ENCODE results near the gene RTTN.

Gene RTTN

DNA sequence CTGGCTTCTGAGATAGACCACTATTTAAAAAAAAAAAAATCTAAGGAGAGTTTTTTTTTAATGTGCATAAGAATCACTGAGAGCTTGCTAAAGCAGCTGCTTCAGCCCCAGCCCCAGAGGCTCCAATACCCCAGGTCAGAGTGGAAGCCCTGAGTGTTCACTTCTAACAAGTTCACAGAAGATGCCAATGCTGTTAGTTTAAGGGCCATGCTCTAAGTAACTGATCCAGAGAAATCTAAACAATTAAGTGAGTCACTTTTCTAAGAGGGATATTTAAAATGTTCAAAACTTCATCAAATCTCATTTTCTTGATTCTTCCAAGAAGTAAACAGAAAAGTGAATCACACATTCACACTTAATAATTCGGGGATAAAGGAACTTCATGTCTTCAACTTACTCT lies 131.4 kb downstream of the RTTN start:
- DNase-seq, result no peak

DNA sequence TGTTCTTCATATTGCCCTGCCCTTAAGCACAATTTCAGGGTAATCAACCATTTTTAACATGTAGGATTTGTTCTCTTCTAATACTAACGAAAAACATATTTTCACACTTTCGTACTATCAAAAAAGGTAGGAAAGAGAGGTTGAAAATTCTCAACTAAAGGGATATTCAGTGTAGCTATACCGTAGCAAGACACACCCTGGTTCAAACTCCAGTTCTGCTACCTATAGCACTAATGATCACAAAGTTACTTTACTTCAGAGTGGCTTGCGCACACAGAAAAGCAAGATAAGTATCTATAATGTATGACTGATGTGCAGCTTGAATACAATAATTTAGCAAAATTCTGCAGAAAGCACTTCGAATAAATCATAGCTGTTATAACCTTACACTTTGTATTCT lies 132.1 kb downstream of the RTTN start:
- no peak for DNase-seq

DNA sequence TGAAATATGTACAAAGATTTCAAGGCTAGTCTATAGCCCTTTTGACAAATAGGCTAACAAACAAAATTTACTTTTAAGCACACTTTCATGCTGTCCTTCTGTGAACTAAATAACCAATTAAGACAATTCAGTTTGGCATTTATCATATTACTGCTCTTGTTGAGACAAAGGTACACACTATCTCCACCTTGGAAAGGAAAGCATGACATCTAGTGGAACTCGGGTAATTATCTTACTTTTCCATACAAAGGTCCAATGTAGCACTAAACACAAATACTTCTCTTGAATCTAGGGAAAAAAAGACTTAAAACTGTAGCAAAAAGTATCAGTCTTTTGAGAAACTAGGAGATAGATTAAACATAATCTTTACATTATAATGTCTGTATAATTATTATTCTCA lies 132.8 kb downstream of the RTTN start:
- DNase-seq, result peak; percentile 25

DNA sequence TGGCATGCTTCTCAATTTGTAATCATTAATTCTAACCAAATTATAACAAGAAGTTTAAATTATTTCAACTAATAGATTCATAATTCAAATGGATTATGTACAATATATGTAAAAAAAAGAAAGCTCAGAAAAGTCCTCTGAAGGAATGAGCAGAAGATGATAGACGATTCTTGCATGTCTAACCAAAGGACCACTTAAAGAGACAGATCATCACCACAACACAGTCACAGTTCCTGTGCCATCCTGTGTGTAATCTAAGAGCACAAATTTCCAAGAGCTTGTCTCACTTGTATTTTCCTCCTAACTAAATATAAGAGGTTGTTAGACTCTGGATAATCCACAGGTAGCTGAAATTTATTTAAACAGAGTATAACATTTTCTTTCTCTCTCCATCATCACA lies 135.5 kb downstream of the RTTN start:
- no peak for DNase-seq

DNA sequence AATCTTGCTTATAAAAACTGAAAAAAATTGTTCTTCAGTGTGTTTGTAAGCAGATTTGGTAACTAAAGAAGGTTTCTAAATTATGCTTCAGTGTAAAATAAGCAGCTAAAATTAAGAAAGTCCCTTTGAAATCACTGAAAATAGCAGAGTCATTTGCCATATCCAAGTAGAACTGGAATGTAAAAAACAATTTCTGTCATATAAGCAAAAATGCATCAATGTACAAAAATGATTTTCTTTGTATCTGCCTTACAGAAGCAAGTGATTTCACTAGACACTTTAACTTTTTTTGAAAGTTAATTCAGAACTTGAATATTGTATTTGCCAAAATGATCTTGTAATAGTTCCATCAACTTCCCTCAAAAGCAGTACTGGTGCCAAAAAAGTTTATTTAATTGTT lies 136.1 kb downstream of the RTTN start:
- DNase-seq, result no peak

DNA sequence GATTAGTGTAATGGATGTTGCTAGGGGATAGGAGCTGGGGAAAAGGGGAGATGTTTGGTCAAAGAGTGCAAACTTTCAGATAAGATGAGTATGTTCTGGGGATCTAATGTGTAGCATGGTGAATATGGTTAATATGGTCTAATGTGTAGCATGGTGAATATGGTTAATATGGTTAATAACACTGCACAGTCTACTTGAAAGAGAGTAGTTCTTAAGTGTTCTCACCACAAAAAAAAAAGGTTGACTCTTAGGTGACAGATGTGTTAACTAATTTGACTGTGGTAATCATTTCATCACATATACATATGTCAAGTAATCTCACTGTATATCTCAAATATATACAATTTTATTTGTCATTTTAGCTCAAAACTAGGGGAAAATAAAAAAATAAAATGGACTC lies 136.5 kb downstream of the RTTN start:
- no peak for DNase-seq

DNA sequence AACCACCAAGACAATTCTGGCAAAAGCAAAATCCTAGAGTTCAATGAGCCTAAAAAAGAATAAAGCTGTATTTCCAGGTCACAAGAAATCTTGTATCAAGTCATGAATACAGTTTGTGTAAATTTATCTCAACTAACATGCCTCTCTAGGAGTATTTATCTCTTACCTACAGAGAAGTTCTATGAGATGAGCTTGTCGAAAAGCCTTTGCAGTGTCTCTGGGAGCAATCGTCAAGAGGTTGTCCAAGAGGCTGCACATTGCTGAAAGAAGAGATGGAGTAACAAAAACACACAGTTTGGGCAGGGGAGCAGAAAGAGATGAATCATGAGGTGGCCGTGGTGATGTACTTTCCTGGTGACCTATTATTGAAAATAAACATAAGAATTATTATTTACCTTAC lies 145.8 kb downstream of the RTTN start:
- DNase-seq, result no peak

DNA sequence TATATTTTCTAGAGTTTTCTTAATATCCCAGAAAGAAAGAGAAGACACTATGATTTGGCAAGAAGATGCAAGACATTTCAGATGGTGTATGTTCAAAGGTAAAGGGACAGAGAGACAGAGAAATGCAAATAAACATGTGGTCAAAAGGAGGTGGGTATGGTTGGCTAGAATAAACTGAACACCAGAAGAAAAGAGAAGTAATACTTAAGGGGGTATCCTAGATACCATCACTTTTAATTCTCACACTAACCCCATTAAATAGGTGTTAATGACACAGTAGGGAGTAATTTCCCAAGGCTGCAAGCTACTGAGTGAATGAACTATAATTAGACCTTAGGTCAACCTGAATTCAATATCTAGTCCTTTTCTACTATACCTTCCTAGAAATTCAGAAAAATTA lies 146.6 kb downstream of the RTTN start:
- DNase-seq, result no peak

DNA sequence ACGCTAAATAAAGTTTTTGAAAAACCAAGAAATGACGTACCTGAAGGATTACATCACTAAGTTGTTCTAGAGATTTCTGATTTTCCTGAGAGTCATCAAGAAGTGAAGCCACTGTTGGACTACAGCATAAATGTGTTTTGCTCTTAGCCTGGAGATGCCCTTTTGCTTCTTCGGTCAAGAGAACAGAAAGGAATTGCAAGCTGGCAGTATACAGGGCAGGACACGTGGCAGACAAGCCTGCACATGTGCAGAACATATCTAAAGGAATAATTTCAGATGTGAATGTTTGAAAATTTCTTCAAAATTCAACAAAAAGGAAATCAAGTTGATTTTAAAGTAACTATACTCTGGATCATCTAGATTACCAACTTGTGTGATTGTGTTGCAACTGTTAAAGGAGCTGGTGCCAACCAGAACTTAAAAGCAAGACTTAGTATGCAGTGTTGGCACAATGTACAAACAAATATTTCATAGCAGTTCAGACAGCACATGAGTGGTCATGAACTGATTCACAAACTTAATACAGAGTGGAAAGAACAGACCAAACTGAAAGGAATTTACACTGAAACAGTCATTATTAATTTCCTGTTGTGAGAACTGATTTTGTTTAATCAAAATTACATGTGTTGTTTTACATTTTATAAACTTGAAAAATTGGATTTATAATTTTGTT lies 157.4 kb downstream of the RTTN start:
- no peak for DNase-seq

DNA sequence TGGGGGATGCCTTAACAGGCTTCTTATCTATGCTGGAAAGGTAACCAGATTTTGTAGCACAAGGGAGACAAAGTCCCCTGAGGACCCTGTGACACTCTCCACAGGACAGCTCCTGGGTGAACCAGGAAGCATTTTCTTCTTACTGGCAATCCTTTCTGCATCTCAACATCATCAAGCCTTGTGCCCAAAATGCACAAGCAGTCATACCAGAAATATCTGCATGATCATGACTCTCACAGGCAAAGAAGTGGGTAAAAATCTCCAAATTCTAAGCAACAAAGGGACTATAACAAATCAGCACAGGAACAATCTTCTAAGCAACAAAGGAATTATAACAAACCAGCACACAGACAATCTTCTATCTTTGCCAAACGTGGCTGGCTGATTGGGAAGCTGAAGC lies 158.7 kb downstream of the RTTN start:
- DNase-seq, result no peak

DNA sequence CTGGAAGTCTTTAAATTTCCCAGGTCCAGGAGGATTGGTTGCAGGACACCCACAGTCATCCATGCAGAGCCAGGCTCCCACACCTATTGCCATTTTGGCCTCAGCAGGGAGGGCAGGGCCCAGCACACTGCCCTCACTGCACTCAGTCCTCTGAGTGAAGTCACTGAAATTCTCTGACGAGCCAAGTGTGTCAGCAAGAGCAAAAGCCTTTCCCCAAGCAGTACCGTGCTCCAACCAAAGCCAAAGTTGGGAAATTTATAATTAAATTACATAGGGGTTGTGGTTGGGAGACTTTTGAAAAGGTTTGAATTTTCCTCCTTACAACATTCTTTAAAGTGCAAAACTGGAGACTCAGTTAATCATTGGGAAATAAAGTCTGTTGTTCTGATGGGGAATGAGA lies 159.3 kb downstream of the RTTN start:
- no peak for DNase-seq

DNA sequence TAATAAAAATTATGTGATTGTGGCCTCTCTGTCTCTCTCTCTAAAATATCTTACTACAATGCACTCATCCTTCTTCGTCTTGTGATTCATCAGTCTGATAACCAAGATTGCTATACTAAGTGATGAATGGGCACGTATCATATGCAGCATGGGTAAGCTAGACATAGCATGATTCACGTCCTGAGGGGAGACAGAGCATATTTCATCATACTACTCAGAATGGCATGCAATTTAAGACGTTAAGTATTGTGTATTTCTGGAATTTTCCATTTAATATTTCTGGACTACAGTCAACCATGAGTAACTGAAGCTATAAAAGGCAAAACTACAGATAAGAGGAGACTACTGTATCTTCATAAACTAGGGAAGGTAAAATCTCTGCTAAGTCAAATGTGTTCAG lies 160.9 kb downstream of the RTTN start:
- DNase-seq, result peak; percentile 82

DNA sequence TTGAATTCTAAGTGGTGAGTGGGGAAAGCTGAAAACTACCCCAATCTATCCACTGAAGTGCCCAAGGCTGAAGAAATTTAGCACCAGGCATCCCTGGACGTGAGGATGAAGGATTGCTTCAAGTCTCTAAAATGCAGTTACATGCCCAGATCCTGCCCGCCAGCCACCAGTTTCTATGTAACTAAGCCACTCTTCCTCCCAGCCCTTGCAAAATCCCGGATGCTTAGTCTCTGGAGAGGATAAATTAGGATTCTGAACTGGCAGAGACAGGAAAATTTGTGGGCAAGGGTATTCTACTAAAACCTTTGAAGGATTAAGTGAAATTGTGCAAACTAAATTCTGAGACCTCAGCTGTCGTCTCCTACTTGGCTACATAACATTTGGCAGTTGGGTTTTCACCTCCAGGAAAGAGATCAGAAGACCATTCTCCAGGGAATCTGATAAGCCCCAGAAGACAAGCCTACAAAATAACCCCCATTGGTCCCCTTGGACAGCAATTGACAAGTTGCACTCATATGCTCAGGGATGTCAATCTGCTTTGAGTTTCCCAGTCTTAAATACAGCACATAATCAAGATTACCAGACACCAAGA lies 163.9 kb downstream of the RTTN start:
- no peak for DNase-seq

DNA sequence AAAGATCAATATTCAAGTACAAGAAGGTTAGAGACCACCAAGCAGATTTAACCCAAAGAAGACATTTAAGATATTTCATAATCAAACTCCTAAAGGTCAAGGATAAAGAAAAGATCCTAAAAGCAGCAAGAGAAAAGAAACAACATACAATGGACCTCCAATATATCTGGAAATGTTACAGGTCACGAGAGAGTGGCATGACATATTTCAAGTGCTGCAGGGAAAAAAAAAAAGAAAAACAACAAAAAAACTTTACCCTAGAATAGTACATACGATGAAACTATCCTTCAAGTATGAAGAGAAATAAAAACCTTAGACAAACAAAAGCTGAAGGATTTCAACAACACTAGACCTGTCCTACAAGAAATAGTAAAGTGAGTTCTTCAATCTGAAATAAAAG lies 166.3 kb downstream of the RTTN start:
- DNase-seq, result no peak

DNA sequence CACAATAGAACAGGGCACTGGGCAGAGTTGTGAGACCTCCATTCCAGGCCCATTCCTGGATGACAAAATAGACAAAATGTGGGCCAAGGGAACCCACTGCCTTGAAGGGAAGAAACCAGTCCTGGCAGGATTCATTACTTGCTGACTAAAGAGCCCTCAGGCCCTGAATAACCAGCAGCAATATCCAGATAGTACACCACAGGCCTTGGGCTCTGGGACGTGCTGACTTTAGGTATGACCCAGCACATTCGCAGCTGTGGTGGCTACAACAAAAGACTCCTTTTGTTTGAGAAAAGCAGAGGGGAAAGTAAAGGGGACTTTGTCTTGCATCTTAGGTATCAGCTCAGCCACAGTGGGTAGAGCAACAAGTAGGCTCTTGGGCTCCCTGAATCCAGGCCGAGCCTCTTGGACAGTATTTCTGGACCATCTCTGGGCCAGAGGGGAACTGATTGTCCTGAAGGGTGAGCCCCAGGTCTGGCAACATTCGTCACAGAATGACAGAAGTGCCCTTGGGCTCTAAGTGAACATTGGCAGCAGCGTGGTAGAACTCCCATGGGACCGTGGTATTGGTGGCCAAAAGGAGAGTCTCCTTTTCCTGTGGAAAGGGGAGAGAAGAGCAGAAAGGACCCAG lies 167.9 kb downstream of the RTTN start:
- no peak for DNase-seq

DNA sequence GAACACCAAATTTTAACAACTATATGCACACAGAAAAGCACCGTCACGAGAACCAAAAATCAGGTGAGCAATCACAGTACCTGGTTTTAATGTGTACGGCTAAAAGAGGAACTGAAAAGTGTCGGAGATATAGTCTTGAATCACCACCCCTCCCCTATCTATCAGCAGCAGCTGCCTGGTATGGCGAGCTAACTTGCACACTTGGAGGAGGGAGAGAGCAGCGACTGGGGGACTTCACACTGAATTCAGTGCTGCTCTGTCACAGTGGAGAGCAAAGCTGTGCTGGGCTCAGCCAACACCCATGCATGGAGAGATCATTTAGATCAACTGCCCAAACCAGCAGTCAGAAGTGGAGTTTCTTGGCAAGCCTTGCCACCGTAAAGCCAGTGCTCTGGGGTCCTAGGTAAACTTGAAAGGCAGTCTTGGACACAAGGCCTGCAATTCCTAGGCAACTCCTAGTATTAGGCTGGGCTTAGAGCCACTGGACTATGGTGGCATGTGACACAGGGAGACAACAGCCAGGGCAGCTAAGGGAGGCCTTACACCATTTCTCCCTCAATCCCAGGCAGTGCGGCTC lies 168.6 kb downstream of the RTTN start:
- DNase-seq, result no peak

DNA sequence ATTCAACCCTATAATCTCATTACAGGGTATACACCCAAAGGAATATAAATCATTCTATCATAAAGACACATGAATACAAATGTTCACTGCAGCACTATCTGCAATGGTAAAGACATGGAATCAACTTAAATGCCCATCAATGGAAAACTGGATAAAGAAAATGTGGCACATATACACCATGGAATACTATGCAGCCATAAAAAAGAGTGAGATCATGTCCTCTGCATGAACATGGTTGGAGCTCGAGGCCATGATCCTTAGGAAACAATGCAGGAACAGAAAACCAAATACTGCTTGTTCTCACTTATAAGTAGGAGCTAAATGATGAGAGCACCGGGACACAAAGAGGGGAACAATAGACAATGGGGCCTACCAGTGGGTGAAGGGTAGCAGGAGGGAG lies 169.3 kb downstream of the RTTN start:
- DNase-seq, result no peak

DNA sequence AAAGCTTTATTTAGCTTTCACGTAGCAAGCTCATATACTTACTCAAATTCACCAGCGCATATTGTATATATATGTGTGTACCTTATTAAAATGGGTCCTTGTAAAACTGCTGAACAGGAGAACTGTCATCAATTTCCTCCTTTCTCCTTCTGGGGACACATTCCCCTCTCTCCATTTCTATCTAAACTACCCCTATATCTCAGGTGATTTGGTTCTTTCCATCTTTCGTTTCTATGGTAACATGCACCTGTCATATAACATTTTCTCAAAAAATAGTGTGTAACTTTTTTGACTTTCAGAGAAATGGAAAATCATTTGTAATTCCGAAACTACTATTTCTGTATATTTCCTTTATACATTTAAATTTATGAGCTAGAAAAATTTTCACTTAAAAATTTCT lies 174.3 kb downstream of the RTTN start:
- DNase-seq, result no peak

DNA sequence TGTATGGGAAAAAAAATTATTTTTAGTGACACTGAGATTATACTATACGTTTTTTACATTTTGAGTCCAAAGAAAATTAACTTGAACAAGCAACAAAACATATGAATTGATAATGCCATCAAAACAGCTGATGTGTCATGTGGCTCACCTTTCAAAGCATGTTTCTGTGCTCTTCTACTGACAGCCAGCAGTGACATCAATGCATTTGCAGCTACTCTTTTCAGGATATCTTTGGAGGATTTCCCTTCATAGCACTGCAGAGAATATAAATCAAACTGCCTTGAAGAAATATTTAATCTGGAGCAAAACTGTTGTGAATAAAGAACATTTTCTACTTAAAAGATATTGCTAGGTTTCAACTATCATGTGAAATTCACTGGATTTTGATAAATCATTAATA lies 174.8 kb downstream of the RTTN start:
- DNase-seq, result no peak

DNA sequence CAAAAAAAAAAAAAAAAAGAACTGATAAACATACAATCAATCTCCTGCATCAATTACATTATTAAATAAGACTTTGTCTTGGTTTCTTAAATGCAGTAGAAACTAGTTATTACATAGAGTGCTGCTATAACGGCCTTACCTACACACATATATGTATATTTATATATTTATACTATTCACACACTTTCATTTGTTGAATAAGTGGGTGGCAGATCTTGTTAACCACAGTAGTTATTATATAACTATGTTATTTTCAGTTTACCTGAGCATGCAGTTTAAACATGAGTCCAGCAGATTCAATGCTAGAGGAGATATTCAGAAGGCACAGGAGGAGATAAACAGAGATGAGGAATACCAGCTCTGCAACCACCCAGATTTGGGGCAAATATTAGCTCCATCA lies 176.3 kb downstream of the RTTN start:
- DNase-seq, result no peak

DNA sequence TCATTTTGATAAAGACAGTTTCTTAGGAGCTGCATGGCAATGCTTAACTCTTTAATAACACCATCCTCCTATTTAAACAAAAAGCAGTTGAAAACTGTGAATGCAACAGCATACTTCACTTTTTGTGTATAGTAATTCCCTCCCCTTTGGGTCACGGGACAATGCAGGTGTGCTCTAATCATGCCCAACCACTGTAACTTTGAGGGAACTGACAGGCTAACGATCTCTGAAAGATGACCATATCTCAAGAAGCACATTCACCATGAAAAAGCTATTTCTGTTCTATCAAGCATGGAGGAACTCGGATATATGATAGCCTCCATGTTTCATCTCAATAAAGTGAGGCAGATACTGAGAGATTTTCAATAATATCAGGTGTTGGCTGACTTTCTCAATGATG lies 176.8 kb downstream of the RTTN start:
- no peak for DNase-seq

DNA sequence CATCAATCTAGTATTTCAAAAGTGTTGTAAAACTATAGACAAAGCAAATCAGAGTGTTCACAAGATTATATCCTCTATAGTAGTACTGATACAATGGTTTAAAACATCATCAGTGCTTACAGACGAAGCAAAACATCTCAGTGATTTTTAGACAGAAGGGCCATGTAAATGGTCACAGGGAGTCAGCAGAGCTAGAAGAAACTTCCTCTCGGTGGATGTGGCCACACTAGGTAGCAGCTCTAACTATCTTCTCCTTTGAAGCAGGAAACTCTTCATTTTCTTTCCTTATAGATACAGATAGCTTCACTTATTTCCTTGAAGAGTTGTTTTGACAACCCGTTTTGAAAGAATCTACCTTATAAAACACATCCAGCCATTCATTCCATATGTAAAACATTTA lies 177.4 kb downstream of the RTTN start:
- no peak for DNase-seq

DNA sequence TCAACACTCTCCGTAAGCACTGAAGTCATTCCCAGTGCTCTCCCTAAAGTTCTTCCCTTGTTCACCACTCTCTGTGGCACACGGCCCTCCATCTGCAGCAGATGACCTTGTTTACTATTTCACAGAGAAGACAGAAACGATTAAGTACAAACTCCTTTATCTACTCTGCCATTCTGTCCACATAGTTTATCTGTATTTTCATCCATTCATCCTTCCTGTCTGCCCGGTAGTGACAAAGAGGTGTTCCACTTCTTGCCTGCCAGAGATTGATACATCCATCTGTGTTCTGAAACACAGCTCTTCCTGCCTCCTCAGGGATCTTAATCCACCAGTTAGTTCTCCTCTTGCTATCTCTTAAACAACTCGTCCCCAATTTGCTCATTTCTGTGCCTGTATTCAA lies 179.9 kb downstream of the RTTN start:
- no peak for DNase-seq

DNA sequence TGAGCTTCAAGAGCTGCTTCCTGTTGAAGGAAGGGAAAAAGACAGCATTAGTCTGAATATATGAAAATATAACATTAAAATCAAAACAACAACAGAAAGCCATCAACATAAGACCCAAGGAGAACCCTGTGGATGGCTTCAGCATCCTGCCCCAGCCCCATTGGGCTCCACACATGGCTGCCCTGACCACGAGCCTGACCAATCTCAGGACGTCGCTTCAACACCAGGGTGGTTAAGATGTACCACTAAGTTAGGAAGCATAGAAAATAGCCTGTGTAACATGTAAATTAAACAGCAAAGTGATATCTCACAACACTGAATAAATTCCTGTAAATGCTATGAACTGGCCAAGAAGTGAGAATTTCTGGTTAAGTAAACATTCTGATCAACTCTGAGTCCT lies 180.7 kb downstream of the RTTN start:
- no peak for DNase-seq

DNA sequence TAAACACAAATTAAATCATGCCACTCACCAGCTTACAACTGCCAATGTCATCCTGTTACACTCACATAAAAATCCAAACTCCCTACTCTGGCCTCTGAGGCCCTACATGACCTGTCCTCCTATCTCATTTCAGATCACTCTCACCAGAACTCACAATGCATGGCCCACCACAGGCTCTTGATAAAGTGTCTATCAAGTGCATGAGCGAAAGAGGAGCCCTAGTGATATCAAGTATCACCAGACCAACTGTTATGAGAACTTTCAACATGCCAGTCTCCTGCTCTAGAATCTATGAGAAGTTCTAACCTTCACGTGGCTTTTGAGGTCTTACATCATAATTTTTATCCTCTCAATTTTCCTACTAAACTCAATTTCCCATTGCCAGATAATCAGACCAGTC lies 181.4 kb downstream of the RTTN start:
- no peak for DNase-seq

Measured in inflammatory macrophage treated with lipopolysaccharide for 4 hours (primary cell).